DND-41 (cell line): ENCODE measurements around the gene ZBED4.
A peak's percentile ranks its signal among the peaks of the same experiment; 100 is the strongest.

Experiments used
- ATAC-seq: fragments of 200-7000 bp; cut with Tn5 transposase; 3 replicates; pipeline ENCODE4 v1.9.1; 2021; ENCODE audit warnings: low read depth; ENCODE audit not compliant: insufficient read depth
- DNase-seq: peaks from one replicate; pipeline ENCODE4 v3.0.0-alpha.2; 2020
- H2AFZ ChIP-seq: 2 replicates; pipeline ENCODE4 v1.6.0; 2012; ENCODE audit warnings: low read depth, low read length
- H3K27ac ChIP-seq: 2 replicates; pipeline ENCODE4 v1.5.1; 2012; ENCODE audit warnings: low read length, inconsistent platforms
- H3K27me3 ChIP-seq: fragments of 200-600 bp; sonication (generic); 2 replicates; pipeline ENCODE4 v1.6.0; 2012; ENCODE audit warnings: low read length, mild to moderate bottlenecking, inconsistent platforms; ENCODE audit not compliant: insufficient read depth, poor library complexity
- H3K36me3 ChIP-seq: 2 replicates; pipeline ENCODE4 v1.5.1; 2012; ENCODE audit warnings: low read length, inconsistent platforms; ENCODE audit not compliant: insufficient read depth
- H3K4me1 ChIP-seq: 2 replicates; pipeline ENCODE4 v1.5.1; 2012; ENCODE audit warnings: mild to moderate bottlenecking, low read length; ENCODE audit not compliant: insufficient read depth
- H3K4me2 ChIP-seq: 2 replicates; pipeline ENCODE4 v1.6.0; 2012; ENCODE audit warnings: mild to moderate bottlenecking, moderate library complexity, low read length, inconsistent platforms; ENCODE audit not compliant: insufficient read depth
- H3K4me3 ChIP-seq, 2 experiments: fragments of 200-600 bp in 1 of 2; shearing (Covaris generic) in 1 of 2; 2 replicates each; pipeline ENCODE4 v1.5.1; 2012 to 2016; ENCODE audit warnings: inconsistent platforms in 2 of 2, low read length in 2 of 2, mild to moderate bottlenecking in 2 of 2, low read depth in 1 of 2, moderate library complexity in 1 of 2
- H3K79me2 ChIP-seq: 2 replicates; pipeline ENCODE4 v1.6.0; 2012; ENCODE audit warnings: low read length, inconsistent platforms; ENCODE audit not compliant: insufficient read depth
- H3K9ac ChIP-seq: 2 replicates; pipeline ENCODE4 v1.6.0; 2012; ENCODE audit warnings: low read depth, mild to moderate bottlenecking, inconsistent platforms, low read length, moderate library complexity
- H3K9me3 ChIP-seq: 2 replicates; pipeline ENCODE4 v1.5.1; 2012; ENCODE audit warnings: low read length, moderate library complexity, mild to moderate bottlenecking, inconsistent platforms; ENCODE audit not compliant: insufficient read depth, severe bottlenecking
- H4K20me1 ChIP-seq: 2 replicates; pipeline ENCODE4 v1.6.0; 2012; ENCODE audit warnings: low read length; ENCODE audit not compliant: insufficient read depth
- CTCF ChIP-seq: IDR thresholded peaks from 2 replicates; pipeline ENCODE4 v1.5.1; 2012; ENCODE audit warnings: borderline replicate concordance, low read length, moderate library complexity, mild to moderate bottlenecking; ENCODE audit not compliant: poor library complexity, severe bottlenecking; ENCODE audit errors: extremely low read depth
- EZH2 ChIP-seq: IDR thresholded peaks from 3 replicates; pipeline ENCODE4 v1.6.1; 2012; ENCODE audit warnings: borderline replicate concordance, low read depth, mild to moderate bottlenecking, moderate library complexity, low read length, inconsistent platforms; ENCODE audit not compliant: severe bottlenecking

The ZBED4 gene

GRCh38 chr22:49852898-49853894 lies at the start of gene ZBED4:
ZBED4 (plus strand) TSS chr22:49853844; CDS start chr22:49883663, 29,819 bp downstream.
- Histone ChIP-seq H3K4me1 (peaks cover 33% of the 10 kb centered on the region), H3K36me3 (peaks cover 19% of the 10 kb centered on the region), H3K4me3 (peak within 1 kb of the TSS; percentile 43 to 87), H3K27ac (peak within 1 kb of the TSS; percentile 96), H3K9ac (peak within 1 kb of the TSS; percentile 96), H3K79me2 (peaks cover 41% of the 10 kb centered on the region), H3K27me3 (no peaks in the 10 kb centered on the region), H2AFZ (peak within 1 kb of the TSS; percentile 78), H3K4me2 (peak within 1 kb of the TSS; percentile 79), H4K20me1 (peaks cover 37% of the 10 kb centered on the region), H3K9me3 (no peaks in the 10 kb centered on the region)
- TF ChIP-seq CTCF, result no peak
- no peak for TF ChIP-seq EZH2
- ATAC-seq (peak; percentile 89), DNase-seq (peak; percentile 98)

GRCh38 chr22:49807129-49807528 lies 46.5 kb upstream of the ZBED4 start:
- Histone ChIP-seq H3K79me2 (peaks cover 98% of the 10 kb centered on the region), H3K27ac (no peak overlapping the region), H3K9me3 (no peaks in the 10 kb centered on the region), H3K4me1 (no peaks in the 10 kb centered on the region), H2AFZ (no peak overlapping the region), H3K9ac (no peak overlapping the region), H3K4me3 (no peak overlapping the region), H3K27me3 (no peaks in the 10 kb centered on the region), H3K36me3 (peaks cover 79% of the 10 kb centered on the region), H4K20me1 (peaks cover 93% of the 10 kb centered on the region), H3K4me2 (no peak overlapping the region)
- DNase-seq, result no peak
- ATAC-seq, result no peak
- TF ChIP-seq EZH2, result no peak
- no peak for TF ChIP-seq CTCF

DNA sequence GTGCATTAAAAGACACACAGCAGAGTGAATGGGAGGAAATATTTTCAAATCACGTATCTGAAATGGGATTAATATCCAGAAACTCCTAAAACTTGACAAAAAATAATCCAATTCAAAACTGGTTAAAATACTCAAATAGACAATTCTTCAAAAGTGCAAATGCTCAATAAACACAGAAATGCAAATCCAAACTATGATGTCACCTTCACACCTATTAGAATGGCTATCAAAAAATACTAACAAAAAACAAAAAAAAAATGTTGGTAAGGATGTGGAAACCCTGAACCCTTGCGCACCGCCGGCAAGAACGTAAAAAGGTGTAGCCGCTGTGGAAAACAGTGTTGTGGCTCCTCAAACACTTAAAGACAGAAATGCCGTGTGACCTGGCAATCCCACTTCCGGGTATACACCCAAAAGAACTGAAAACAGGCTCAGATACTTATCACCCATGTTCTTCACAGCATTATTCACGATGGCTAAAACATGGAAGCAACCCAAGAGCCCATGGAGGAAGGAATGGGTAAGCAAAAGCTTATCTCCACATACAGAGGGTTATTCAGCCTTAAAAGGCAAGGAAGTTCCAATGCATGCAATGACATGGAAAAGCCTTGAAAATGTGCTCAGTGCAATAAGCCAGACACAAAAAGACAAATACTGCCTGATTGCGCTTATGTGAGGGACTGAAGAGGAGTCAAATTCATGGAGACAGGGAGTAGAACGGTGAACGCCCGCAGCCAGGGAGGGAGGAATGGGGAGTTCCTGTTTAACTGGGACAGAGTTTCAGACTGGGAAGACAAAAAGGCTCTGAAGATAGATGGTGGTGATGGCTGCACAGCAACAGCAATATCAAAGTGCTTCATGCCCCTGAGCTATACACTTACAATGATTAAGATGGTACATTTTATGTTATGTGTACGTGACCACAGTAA lies 45.6 kb upstream of the ZBED4 start:
- Histone ChIP-seq H3K9ac (no peak overlapping the region), H3K9me3 (no peaks in the 10 kb centered on the region), H3K4me3 (no peak overlapping the region), H3K27me3 (no peaks in the 10 kb centered on the region), H3K4me1 (no peaks in the 10 kb centered on the region), H3K36me3 (peaks cover 82% of the 10 kb centered on the region), H4K20me1 (peaks cover 96% of the 10 kb centered on the region), H2AFZ (no peak overlapping the region), H3K4me2 (no peak overlapping the region), H3K27ac (no peak overlapping the region), H3K79me2 (peaks cover 100% of the 10 kb centered on the region)
- ATAC-seq (no peak), DNase-seq (no peak)
- TF ChIP-seq EZH2 (no peak), CTCF (no peak)
